Measurements from ENCODE around the gene PROM1. TPM values are rescaled to one million over a fixed set of nuclear protein-coding genes. Genes with fewer than 3 reads are reported as not detected.
A peak's percentile ranks its signal among the peaks of the same experiment; 100 is the strongest.

Gene PROM1
- total RNA-seq, 1 donor from 2014 or later, result 12.4 TPM

DNA sequence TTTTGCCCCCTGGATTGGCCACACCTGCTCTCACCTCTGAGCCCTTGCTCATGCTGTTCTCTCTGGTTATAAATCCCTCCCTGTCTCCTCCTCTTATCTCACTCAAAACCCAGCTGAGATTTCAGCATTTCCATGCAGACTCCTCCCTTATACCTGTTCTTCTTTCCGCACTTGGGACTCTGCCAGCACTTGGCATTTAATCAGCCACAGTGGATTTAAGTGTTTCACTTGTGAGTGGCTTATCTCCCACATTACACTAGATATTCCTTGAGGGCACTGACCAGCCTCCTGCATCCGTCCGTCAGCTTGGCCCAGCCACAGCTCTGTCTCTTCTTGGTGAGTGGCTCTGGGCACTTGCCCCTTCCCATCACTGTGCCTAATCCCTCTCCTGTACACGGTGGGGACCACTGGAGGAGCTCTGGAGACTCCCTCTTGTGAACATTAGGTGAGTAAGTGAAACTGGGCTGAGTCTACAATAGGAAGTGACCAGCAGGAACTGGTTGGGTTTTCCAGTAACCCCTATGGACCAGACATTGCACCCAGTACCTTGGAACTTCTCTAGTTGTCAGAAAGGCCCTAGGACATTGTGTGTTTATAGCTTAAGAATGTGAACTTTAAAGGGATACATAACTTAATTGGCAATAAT, 165.2 kb downstream of the PROM1 start:
- Mint-ChIP-seq H3K9me3 (peaks cover 5% of the 10 kb centered on the region), H3K36me3 (no peaks in the 10 kb centered on the region), H3K4me3 (no peak overlapping the region), H3K4me1 (peaks cover 10% of the 10 kb centered on the region), H3K27me3 (ENCODE audit: low read depth) (peaks cover 8% of the 10 kb centered on the region), H3K27ac (no peak overlapping the region)
- DNase-seq (ENCODE audit: low spot score in 2 of 2, unreplicated experiment in 2 of 2), result peak in 1 of 2 experiments; percentile 50
- TF ChIP-seq, protein P1, sequence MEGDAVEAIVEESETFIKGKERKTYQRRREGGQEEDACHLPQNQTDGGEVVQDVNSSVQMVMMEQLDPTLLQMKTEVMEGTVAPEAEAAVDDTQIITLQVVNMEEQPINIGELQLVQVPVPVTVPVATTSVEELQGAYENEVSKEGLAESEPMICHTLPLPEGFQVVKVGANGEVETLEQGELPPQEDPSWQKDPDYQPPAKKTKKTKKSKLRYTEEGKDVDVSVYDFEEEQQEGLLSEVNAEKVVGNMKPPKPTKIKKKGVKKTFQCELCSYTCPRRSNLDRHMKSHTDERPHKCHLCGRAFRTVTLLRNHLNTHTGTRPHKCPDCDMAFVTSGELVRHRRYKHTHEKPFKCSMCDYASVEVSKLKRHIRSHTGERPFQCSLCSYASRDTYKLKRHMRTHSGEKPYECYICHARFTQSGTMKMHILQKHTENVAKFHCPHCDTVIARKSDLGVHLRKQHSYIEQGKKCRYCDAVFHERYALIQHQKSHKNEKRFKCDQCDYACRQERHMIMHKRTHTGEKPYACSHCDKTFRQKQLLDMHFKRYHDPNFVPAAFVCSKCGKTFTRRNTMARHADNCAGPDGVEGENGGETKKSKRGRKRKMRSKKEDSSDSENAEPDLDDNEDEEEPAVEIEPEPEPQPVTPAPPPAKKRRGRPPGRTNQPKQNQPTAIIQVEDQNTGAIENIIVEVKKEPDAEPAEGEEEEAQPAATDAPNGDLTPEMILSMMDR (IDR thresholded peaks at IDR 0.05; ENCODE audit: unreplicated experiment), result no peak

Other genes with a start within 250 kb of the PROM1 start
- gene FGFBP1, start 145.3 kb downstream of the PROM1 start, total RNA-seq, result 0.96 to 1.6 TPM (median 1.2 TPM) in 3 replicates
- gene FGFBP2, start 120.8 kb downstream of the PROM1 start, total RNA-seq, result not detected in 3 replicates
- 38.7 to 42.6 TPM (median 41.2 TPM) in 3 replicates for gene TAPT1, start 142.4 kb upstream of the PROM1 start, total RNA-seq

Measured in mesothelial cell of epicardium (in vitro differentiated cells).